ENCODE results near the gene SQSTM1.

Gene SQSTM1

DNA sequence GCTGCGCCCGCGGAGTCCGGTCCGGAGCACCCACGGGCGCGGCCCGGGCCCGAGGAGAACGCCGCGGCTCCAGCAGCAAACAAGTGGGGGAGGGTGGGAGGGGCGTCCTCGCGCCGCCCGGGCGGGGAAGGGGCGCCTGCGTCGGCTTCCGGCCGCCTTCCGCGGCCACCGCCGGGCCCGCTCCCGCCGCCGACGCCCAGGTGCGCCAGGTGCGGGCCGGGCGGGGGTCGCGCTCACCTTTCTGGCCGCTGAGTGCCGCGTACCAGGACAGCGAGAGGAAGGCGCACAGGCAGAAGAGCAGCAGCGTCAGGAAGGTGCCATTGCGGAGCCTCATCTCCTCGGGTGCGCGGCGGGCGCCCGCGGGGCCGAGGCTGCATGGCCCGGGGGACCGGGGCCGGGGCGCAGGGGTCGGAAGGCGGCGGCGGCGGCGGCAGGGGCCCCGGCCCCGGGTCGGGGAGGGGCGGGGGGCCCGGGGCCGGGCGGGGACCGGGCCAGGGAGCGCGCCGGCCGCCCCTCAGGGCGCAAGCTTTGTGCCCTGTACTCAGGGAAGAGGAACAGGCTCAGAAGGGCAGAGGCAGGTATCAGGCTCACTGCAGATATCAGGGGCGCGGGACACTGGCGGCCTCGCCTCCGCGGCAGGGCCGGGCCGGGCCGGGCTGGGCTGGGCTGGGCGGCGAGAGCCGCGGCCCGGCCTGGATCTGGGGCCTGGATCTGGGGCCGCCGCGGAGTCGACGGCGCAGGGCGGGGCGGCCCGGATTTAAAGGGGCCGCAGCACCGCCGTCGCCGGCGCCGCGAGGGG, 14.3 kb upstream of the SQSTM1 start, which contains the start of gene MGAT4B:
Gene MGAT4B, minus strand, starts transcription at position 617 of the 799 bp plus-strand sequence. Its CDS starts 283 bp downstream, at position 334.
- DNase-seq, result peak; percentile 37

DNA sequence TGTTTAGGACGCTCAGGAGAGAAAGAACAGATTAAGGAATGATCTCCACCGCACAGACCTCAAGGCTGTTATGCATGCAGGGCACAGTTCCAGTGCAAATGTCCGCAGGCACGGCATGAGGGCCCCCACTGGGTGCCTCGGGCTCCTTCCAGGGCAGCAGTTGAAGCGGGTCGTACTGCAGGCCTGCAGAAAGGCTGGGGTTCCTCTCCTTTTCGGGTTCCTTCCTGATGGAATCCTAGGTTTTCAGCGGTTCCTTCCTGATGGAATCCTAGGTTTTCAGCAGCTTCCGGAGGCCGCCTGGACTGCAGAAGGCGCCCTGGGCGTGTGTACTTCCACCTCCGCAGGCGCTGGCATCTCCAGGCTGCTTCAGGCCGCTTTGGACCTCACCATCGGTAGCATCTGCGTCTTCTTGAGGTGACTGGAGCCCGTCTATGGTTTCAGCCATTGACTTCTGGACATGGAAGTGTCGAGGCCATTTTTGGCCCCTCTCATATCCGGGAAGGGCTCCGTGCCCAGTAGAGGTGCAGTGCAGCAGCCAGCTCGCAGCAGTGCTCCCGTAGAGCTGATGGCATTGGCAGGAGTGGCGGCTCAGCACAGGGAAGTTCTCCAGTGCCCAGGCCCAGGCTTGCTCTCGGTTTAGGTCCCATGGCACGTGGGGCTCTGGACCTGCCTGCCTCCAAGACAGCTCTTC, 8.4 kb upstream of the SQSTM1 start:
- no peak for DNase-seq

- no peak for DNase-seq
Observed at GRCh38 chr5:179812997-179813607, 7.6 kb upstream of the SQSTM1 start.

- DNase-seq, result no peak
Observed at GRCh38 chr5:179814090-179814489, 6.6 kb upstream of the SQSTM1 start.

- DNase-seq, result no peak
Observed at GRCh38 chr5:179815491-179816249, 5.0 kb upstream of the SQSTM1 start.

DNA sequence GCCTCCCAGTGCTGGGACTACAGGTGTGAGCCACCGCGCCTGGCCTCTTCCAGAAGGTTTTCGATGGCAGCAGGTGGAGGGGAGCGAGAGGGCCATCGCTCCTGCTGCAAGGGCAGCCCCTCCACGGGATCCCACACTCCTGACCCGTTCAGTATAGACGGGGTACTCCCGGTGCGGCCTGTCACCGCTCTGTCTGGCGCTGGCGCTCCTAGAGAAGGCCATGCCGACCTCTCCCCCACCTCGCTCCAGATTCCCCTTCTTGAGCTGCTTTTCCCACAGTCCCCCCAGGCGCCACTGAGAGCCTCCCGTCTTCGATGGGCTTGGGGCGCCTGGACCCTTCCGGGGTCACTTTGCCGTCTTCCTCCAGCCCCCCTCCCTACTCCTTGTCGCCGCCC, 4.3 kb upstream of the SQSTM1 start:
- DNase-seq, result no peak

- no peak for DNase-seq
Observed at GRCh38 chr5:179816796-179817469, 3.8 kb upstream of the SQSTM1 start.

DNA sequence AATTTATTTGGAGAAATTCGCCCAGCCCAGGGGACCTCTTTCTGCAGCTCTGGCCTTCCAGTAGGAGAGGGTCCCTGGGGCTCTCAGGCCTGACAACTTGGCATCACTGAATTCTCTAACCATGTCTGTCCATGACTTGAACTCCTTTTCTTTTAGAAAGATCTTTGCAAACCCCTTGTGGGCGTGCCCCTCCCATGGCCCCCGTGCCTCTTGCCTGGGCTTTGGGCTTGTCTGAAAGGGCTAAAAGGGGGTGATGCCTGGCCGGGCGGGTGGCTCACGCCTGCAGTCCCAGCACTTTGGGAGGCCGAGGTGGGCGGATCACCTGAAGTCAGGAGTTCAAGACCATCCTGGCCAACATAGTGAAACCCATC, 3.2 kb upstream of the SQSTM1 start:
- DNase-seq, result no peak

GRCh38 chr5:179817890-179818745, 2.6 kb upstream of the SQSTM1 start:
- no peak for DNase-seq

DNA sequence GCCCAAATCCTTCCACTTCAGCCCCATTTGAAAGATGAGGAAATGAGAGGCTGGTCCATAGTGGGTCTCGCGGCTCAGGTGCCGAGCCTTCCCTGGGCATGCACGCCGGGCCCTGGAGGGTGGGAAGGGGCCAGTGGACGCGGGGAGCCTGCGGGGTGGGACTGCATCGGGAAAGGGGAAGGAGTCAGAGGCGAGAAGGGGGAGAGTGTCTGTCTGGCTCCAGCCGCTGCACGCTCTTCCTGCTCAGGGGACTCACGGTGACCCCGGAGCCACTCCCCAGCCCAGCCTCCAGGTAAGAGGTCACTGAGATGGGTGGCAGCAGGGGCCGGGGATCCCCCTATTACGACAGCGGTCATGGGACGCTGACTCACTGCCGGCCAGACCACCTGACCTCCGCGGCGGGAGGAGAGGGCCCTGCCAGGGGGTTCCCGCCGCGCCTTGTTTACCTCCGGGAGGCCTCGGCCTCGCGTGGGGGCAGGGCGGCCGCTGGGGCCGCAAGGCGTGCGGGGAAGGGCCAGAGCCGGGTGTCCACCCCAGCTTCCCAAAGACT, 1.9 kb upstream of the SQSTM1 start:
- DNase-seq, result peak; percentile 37

GRCh38 chr5:179819296-179820126, 1.2 kb upstream of the SQSTM1 start:
- DNase-seq, result no peak

- no peak for DNase-seq
Observed at GRCh38 chr5:179820127-179820482, 600 bp upstream of the SQSTM1 start.

DNA sequence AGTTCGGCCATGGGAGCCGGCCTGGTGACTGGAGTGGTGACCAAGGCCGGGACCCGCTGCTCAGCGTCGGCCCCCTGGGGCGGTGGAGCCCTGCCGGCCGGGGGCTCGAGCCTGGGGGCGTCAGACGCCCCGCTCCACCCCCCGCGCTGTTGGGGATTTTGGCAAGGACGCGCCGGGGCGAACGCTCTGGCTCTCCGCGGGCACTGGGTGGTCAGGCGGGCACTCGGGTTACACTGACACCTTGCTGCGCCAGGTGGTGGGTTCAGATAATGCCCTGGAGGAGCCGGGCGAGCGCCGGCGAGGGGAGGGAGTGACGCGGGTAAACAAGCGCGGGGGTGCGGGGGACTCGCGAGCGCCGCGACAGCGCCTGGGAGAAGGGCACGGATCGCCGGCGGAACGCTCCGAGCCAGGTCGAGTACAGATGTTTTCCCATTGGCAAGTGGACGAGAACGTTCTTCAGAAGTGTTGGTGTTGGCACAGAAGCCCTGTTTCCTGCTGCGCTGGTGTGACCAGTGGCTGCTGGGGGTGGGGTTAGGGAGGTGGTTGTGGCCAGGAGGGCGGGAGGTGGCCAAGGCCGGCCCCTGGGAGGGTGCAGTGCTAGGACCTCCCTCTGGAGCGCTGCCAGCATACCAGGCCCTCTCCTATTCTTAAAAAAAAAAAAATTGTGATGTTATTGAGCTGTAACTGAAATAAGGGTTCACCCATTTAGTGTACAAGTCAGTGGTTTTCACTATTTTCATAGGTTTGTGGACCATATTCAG, 773 bp downstream of the SQSTM1 start:
- peak; percentile 71 for DNase-seq

GRCh38 chr5:179822059-179822432, 1.3 kb downstream of the SQSTM1 start:
- peak; percentile 33 for DNase-seq

DNA sequence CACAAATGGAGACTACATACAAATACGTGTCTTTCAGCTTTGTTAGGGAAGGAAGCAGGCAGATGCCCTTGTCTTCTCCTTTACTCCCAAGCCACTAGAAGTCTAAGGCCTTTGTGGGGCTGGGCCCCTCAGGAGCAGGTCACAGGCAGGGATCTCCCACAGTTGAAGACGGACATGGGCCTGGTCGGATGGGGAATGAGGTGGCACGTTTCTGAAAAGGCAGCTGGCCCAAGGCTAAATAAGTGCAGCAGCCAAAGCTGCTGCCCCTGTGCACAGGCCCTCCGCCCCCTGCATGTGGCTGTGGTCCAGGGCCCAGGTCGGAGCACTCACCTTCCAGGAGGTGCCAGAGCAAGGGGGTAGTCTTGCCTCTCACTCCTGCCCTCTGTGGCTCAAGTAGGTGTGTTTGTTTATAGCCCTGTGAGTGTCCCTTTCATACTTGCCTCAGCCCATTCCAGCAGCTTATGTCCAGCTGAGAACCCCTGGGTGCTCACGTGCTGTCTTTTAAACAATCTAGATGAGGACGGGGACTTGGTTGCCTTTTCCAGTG, 1.8 kb downstream of the SQSTM1 start:
- no peak for DNase-seq

DNA sequence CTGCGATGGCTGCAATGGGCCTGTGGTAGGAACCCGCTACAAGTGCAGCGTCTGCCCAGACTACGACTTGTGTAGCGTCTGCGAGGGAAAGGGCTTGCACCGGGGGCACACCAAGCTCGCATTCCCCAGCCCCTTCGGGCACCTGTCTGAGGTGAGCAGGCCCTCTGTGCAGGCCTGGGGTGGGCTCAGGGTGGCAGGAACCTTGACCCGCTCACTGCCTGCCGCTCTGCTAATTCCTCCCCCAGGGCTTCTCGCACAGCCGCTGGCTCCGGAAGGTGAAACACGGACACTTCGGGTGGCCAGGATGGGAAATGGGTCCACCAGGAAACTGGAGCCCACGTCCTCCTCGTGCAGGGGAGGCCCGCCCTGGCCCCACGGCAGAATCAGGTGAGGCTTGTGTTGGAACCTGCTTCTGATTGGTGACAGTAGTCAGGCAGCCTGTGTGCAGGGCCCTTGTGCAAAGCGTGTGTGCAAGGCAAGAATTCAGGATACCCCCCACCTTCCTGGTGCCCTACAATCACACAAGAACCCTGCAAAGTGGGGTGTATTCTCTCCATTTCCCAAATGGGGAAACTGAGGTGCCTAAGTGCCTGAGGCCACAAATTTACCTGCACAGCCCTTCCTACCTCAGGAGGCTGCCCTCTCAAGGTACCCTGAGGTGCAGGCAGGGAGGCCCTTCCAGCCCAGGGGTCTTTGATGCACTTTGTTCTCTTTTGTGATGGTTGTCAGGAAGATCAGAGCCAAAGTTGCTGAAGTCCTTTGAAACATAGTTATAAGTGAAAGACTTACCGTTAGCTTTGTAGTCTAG, 3.4 kb downstream of the SQSTM1 start:
- DNase-seq, result no peak

GRCh38 chr5:179824745-179825112, 4.0 kb downstream of the SQSTM1 start:
- no peak for DNase-seq

DNA sequence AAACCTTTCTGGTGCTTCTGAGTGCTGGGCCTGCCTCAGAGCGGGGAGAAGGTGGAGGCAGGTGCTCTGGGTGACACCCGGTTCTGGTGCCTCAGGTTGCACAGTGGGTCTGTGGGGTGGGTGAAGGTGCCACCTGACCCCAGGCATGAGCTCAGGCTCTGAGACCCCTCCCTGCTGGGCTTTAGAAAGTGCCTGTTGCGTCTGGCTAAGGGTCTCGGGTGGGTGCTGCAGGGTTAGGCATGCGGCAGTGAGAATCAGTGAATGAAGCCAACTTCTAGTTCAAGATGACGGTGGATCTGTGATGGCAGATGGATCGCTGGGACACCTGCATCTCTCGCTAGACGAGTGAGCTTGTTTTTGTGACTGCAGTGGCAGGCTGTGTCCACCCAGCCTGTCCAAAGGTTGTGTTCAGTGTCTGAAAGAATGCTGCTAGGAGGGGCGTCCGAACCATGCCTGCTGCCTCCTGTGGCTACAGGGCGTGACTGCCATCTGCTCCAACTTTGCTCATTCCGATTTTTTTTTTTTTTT, 5.0 kb downstream of the SQSTM1 start:
- no peak for DNase-seq
